ENCODE measurements around the gene CENPP.
A peak's percentile ranks its signal among the peaks of the same experiment; 100 is the strongest.

Gene CENPP

DNA sequence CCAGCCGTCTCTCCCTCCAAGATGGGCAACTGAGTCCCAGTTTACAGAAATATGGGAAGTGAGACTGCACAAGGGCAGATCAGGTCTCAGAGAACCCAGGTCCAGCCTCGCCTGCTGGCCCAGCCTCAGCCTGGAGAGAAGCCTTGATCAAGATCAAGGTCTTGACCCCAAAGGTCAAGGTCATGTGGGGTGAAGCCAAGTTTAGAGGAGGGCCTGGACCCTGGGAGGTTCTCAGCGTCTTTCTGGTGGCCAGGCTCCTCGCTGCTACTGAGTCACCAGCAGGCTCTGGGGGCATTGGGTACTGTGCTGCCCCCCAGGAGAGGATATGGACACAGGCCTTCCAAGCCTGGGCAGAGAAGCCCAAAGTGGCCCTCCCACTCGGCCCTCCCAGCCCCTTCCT lies 335.4 kb downstream of the CENPP start:
- Histone ChIP-seq H3K27ac (ENCODE audit: low read length) (no peak overlapping the region), H3K36me3 (ENCODE audit: control insufficient read depth, insufficient read depth, low read length) (no peaks in the 10 kb centered on the region; the same call in 1 of the 2 replicates), H3K4me1 (ENCODE audit: control insufficient read depth, insufficient read depth, low read length) (0 out of 2 replicates have a peak, but pooled peaks cover 4% of the 10 kb centered on the region), H3K9me3 (ENCODE audit: control insufficient read depth, insufficient read depth, low read length) (no peaks in the 10 kb centered on the region), H3K4me3 (ENCODE audit: low read length) (no peak overlapping the region), H3K27me3 (ENCODE audit: control insufficient read depth, insufficient read depth, low read length) (no peaks in the 10 kb centered on the region)
- WGBS (ENCODE audit: insufficient coverage, insufficient read length), result no CpG with 5 or more reads among the region's 5 CpGs
- DNase-seq (ENCODE audit: low read depth, low spot score), result no peak

DNA sequence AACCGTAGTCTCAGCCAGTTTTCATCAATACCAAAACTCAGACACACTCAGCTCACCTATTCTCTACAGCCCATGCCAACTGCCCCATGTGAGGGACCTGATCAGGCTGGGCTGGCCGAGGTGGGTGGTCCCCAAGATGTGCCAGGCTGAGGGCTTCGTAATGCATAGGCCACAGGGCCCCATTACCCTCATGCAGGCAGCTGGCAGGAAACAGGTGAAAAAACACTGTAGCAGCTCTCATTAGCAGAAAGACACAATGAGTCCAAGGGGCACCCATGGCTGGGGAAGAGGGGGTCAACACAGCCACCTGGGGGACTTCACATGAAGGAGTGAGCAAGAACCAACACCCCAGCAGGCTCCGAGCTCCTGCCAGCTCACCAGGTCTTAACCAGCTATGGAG lies 336.0 kb downstream of the CENPP start:
- Histone ChIP-seq H3K27me3 (ENCODE audit: control insufficient read depth, insufficient read depth, low read length) (no peaks in the 10 kb centered on the region), H3K9me3 (ENCODE audit: control insufficient read depth, insufficient read depth, low read length) (no peaks in the 10 kb centered on the region), H3K4me3 (ENCODE audit: low read length) (no peak overlapping the region), H3K27ac (ENCODE audit: low read length) (no peak overlapping the region), H3K36me3 (ENCODE audit: control insufficient read depth, insufficient read depth, low read length) (peaks cover 1% of the 10 kb centered on the region; the same call in 1 of the 2 replicates), H3K4me1 (ENCODE audit: control insufficient read depth, insufficient read depth, low read length) (0 out of 2 replicates have a peak, but pooled peaks cover 4% of the 10 kb centered on the region)
- no peak for DNase-seq (ENCODE audit: low read depth, low spot score)
- WGBS (ENCODE audit: insufficient coverage, insufficient read length), result no CpG with 5 or more reads among the region's 4 CpGs

DNA sequence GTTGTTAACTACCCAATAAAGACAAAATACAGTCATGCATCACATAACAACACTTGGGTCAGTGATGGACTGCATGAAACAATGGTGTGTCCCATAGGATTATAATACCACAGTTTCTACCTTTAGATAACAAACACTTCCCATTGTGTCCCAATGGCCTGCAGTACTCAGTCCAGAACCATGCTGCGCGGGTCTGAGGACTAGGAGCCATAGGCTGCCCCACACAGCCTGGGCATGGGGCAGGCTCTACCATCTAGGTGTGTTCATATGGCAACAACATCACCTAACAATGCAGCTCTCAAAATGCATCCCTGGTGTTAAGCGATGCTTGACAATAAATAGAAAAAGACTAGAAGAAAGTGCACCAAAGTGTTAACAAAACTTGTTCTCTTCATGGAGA lies 337.4 kb downstream of the CENPP start:
- Histone ChIP-seq H3K27me3 (ENCODE audit: control insufficient read depth, insufficient read depth, low read length) (no peaks in the 10 kb centered on the region), H3K9me3 (ENCODE audit: control insufficient read depth, insufficient read depth, low read length) (no peaks in the 10 kb centered on the region), H3K27ac (ENCODE audit: low read length) (no peak overlapping the region), H3K36me3 (ENCODE audit: control insufficient read depth, insufficient read depth, low read length) (peaks cover 2% of the 10 kb centered on the region; the same call in 1 of the 2 replicates), H3K4me1 (ENCODE audit: control insufficient read depth, insufficient read depth, low read length) (0 out of 2 replicates have a peak, but pooled peaks cover 4% of the 10 kb centered on the region), H3K4me3 (ENCODE audit: low read length) (no peak overlapping the region)
- no CpG with 5 or more reads among the region's 3 CpGs for WGBS (ENCODE audit: insufficient coverage, insufficient read length)
- DNase-seq (ENCODE audit: low read depth, low spot score), result no peak

DNA sequence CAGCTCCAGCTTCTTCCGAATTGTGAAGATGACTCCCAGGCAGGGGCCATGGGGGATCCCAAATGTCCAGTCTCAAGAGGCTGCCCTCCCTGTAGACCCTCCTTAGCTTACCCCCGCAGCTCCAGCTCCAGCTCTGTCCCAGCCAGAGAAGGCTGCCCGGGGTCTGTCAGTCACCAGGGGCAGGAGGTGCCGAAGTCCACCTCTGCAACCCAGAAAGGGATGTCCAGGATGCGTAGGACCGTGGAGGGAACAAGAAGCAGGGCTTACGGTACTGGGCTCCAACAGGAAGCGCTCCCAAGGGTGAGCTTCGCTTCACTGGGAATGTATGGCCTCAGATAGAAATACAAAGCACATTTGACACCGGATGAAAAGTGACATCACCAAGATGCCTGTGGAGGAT lies 338.2 kb downstream of the CENPP start:
- no CpG with 5 or more reads among the region's 10 CpGs for WGBS (ENCODE audit: insufficient coverage, insufficient read length)
- no peak for DNase-seq (ENCODE audit: low read depth, low spot score)
- H3K27ac ChIP-seq (ENCODE audit: low read length), result no peak overlapping the region
- no peaks in the 10 kb centered on the region for H3K9me3 ChIP-seq (ENCODE audit: control insufficient read depth, insufficient read depth, low read length)
- no peak overlapping the region for H3K4me3 ChIP-seq (ENCODE audit: low read length)
- H3K4me1 ChIP-seq (ENCODE audit: control insufficient read depth, insufficient read depth, low read length), result 0 out of 2 replicates have a peak, but pooled peaks cover 4% of the 10 kb centered on the region
- no peaks in the 10 kb centered on the region for H3K27me3 ChIP-seq (ENCODE audit: control insufficient read depth, insufficient read depth, low read length)
- H3K36me3 ChIP-seq (ENCODE audit: control insufficient read depth, insufficient read depth, low read length), result peaks cover 2% of the 10 kb centered on the region; the same call in 1 of the 2 replicates

DNA sequence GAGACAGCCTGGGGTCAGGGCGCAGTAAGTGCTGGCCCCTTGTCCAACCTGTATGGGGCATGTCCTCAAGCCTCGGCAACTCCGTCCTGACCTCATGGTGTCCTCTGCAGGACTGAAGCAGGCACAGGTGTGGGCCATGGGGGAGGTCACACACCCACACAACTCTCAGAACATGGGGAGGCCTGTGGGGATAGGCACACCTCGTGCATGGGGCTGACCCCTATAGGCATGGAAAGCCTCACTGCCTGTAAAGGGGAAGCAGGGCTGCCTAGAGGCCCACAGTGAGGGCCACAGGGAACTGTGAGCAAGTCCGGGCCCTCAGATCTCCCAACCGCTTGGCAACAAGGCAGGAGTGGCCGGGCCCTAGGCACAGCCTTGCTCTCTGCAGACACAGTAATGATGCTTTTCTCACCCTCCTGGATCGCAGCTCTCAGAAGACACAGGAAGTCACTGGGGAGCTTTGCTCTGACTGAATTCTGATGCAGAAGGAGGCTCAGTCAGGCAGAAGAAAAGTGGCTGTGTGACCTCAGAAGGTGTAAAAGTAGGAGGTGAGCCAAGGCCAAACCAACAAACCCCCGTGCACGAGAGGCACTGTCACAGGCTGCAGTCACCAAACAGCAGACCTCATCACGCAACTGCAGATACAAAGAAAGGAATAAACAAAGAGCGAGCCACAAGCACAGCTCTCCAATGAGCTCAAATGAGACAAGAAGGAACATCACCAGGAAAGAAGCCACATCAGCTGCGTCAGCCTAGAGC lies 338.8 kb downstream of the CENPP start:
- no CpG with 5 or more reads among the region's 13 CpGs for WGBS (ENCODE audit: insufficient coverage, insufficient read length)
- H3K4me3 ChIP-seq (ENCODE audit: low read length), result no peak overlapping the region
- H3K27ac ChIP-seq (ENCODE audit: low read length), result no peak overlapping the region

DNA sequence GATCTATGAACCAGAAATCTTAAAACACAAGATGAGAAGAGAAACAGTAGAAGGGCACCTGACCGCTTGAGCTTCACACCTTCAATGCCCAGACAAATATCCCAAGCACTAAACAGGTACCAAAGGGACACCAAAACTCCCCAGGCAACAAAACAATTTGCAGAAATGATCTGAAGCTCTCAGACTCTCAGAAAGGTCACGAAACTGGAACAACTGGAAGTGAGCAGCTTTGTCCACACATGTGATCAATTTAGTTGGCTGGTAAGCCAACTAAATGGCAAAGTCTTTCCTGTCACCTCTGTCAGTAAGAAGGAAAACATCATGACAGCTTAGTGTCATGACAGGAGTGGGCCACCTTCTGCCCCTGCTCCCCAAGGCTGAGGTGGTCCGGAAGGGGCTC lies 340.1 kb downstream of the CENPP start:
- H3K4me3 ChIP-seq (ENCODE audit: low read length), result no peak overlapping the region

More for the DNA sequence above, 338.8 kb downstream of the CENPP start:
- peaks cover 2% of the 10 kb centered on the region; the same call in 1 of the 2 replicates for H3K36me3 ChIP-seq (ENCODE audit: control insufficient read depth, insufficient read depth, low read length)
- no peaks in the 10 kb centered on the region for H3K27me3 ChIP-seq (ENCODE audit: control insufficient read depth, insufficient read depth, low read length)
- H3K4me1 ChIP-seq (ENCODE audit: control insufficient read depth, insufficient read depth, low read length), result 0 out of 2 replicates have a peak, but pooled peaks cover 4% of the 10 kb centered on the region
- H3K9me3 ChIP-seq (ENCODE audit: control insufficient read depth, insufficient read depth, low read length), result no peaks in the 10 kb centered on the region
- DNase-seq (ENCODE audit: low read depth, low spot score), result no peak

DNA sequence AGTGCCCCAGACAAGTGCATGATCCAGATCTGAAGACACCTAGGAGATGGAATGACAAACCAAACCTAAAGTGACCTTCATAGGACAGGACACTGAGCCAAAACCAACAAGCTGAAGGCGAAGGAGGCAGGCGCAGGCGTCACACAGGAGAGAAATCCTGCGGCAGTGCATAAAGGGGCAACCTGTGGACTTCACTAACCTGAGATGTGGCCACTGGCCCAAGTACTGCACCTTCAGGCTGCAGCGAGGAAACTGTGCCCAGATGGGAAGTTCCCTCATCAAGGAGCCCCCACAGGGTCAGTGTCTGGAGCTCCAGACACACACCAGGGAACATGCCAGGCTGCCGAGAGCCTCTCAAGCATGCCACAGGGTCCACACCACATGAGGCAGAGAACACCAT lies 340.5 kb downstream of the CENPP start:
- no CpG with 5 or more reads among the region's 6 CpGs for WGBS (ENCODE audit: insufficient coverage, insufficient read length)
- Histone ChIP-seq H3K4me3 (ENCODE audit: low read length) (no peak overlapping the region), H3K27ac (ENCODE audit: low read length) (no peak overlapping the region), H3K9me3 (ENCODE audit: control insufficient read depth, insufficient read depth, low read length) (no peaks in the 10 kb centered on the region), H3K36me3 (ENCODE audit: control insufficient read depth, insufficient read depth, low read length) (peaks cover 2% of the 10 kb centered on the region; the same call in 1 of the 2 replicates), H3K27me3 (ENCODE audit: control insufficient read depth, insufficient read depth, low read length) (no peaks in the 10 kb centered on the region), H3K4me1 (ENCODE audit: control insufficient read depth, insufficient read depth, low read length) (0 out of 2 replicates have a peak, but pooled peaks cover 4% of the 10 kb centered on the region)
- DNase-seq (ENCODE audit: low read depth, low spot score), result no peak

More for the DNA sequence above, 340.1 kb downstream of the CENPP start:
- H3K27ac ChIP-seq (ENCODE audit: low read length), result no peak overlapping the region
- no peaks in the 10 kb centered on the region for H3K9me3 ChIP-seq (ENCODE audit: control insufficient read depth, insufficient read depth, low read length)
- WGBS (ENCODE audit: insufficient coverage, insufficient read length), result no CpG with 5 or more reads among the region's 3 CpGs
- DNase-seq (ENCODE audit: low read depth, low spot score), result no peak
- 0 out of 2 replicates have a peak, but pooled peaks cover 4% of the 10 kb centered on the region for H3K4me1 ChIP-seq (ENCODE audit: control insufficient read depth, insufficient read depth, low read length)
- peaks cover 2% of the 10 kb centered on the region; the same call in 1 of the 2 replicates for H3K36me3 ChIP-seq (ENCODE audit: control insufficient read depth, insufficient read depth, low read length)
- H3K27me3 ChIP-seq (ENCODE audit: control insufficient read depth, insufficient read depth, low read length), result no peaks in the 10 kb centered on the region

DNA sequence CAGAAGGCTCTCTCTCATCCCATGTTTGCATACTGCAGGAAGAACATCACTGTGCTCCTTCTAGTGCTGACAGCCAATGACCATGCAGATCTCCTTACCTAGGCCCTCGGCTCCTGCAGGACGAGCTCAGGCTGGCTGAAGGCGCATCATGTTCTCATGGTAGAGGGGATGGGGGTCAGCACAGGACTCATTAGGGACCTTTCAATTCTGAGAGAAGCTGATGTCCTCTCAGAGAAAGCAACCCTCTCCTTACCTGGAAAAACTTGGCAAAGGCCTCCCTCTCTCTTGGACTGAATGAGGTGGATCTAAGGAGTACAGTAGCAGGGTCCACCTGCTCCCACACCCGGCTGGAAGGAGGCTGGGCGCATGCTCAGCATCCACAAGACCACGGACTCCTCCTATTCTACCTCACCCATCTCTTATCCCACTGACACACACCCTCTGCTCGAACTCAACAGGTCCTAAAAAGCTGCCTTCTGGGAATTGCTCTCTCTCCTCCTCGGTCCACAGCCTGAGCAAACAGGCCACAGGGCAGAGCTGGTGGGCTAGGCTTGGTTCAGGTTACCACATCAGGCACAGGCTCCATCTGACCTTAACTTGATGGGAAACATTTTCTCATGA lies 341.3 kb downstream of the CENPP start:
- Histone ChIP-seq H3K27me3 (ENCODE audit: control insufficient read depth, insufficient read depth, low read length) (no peaks in the 10 kb centered on the region), H3K4me1 (ENCODE audit: control insufficient read depth, insufficient read depth, low read length) (0 out of 2 replicates have a peak, but pooled peaks cover 4% of the 10 kb centered on the region), H3K36me3 (ENCODE audit: control insufficient read depth, insufficient read depth, low read length) (peaks cover 2% of the 10 kb centered on the region; the same call in 1 of the 2 replicates), H3K27ac (ENCODE audit: low read length) (no peak overlapping the region), H3K9me3 (ENCODE audit: control insufficient read depth, insufficient read depth, low read length) (no peaks in the 10 kb centered on the region), H3K4me3 (ENCODE audit: low read length) (no peak overlapping the region)
- WGBS (ENCODE audit: insufficient coverage, insufficient read length), result no CpG with 5 or more reads among the region's 8 CpGs
- no peak for DNase-seq (ENCODE audit: low read depth, low spot score)

DNA sequence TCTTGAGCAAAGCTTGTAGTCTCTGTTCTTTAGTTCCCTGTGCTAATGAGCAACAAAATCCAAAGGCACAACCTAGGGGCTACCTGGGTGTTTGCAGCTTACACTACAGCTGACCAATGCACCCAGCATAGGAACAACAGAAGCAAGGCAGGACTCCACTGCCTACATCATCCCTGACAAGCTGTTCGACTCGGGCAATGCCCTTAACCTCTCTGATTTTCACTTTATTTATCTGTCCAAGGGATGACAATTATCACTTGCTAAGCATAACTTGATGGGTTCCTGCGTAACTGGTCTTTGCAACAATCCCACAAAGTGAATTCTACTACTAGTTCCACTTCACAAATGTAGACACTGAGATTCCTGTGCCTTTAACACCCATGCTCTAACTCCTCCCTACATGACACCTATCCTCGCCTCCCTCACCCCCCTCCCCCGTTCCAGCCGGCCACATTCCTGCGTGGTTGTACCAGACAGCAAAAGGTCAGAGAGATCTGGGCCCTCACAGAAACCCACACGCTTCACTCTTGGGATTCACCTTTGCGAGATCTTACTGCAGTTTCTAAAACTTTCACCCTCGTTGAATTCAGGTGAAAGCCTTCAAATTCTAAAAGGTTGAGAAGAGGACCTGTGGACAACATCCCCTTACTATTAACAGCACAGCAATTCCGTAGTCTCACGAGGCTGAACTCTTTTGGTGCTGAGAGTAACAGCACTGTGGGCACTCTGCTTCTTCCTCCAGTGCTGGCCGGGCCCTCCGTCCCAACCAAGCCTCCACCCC lies 343.2 kb downstream of the CENPP start:
- H3K9me3 ChIP-seq (ENCODE audit: control insufficient read depth, insufficient read depth, low read length), result no peaks in the 10 kb centered on the region
- no peak for DNase-seq (ENCODE audit: low read depth, low spot score)
- 0 out of 2 replicates have a peak, but pooled peaks cover 4% of the 10 kb centered on the region for H3K4me1 ChIP-seq (ENCODE audit: control insufficient read depth, insufficient read depth, low read length)
- WGBS (ENCODE audit: insufficient coverage, insufficient read length), result no CpG with 5 or more reads among the region's 14 CpGs
- H3K27me3 ChIP-seq (ENCODE audit: control insufficient read depth, insufficient read depth, low read length), result no peaks in the 10 kb centered on the region
- H3K4me3 ChIP-seq (ENCODE audit: low read length), result peak overlapping the region; percentile 92; the same call in 1 of the 2 replicates
- H3K27ac ChIP-seq (ENCODE audit: low read length), result no peak overlapping the region
- peaks cover 2% of the 10 kb centered on the region; the same call in 1 of the 2 replicates for H3K36me3 ChIP-seq (ENCODE audit: control insufficient read depth, insufficient read depth, low read length)

DNA sequence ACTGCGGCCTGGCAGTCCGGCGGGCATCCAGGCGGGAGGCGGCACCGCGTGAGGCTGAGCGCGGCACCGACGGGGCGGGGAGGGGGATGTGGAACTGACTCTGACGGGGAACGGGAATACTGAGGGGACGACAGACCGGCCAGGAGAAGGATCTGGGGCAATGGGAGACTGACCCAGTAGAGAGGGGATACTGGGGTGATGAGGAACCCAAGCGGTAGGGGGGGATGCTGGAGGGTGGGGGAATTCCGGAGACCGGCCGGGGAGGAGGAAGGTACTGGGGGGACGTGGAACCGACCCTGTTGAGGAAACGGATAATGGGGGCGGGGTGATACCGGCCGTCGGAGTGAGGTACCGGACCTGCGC lies 343.8 kb downstream of the CENPP start:
- WGBS (ENCODE audit: insufficient coverage, insufficient read length), result no CpG with 5 or more reads among the region's 29 CpGs
- H3K27me3 ChIP-seq (ENCODE audit: control insufficient read depth, insufficient read depth, low read length), result no peaks in the 10 kb centered on the region
- H3K4me1 ChIP-seq (ENCODE audit: control insufficient read depth, insufficient read depth, low read length), result 0 out of 2 replicates have a peak, but pooled peaks cover 2% of the 10 kb centered on the region
- peaks cover 2% of the 10 kb centered on the region; the same call in 1 of the 2 replicates for H3K36me3 ChIP-seq (ENCODE audit: control insufficient read depth, insufficient read depth, low read length)
- peak overlapping the region; percentile 92; the same call in 1 of the 2 replicates for H3K4me3 ChIP-seq (ENCODE audit: low read length)
- H3K27ac ChIP-seq (ENCODE audit: low read length), result no peak overlapping the region
- DNase-seq (ENCODE audit: low read depth, low spot score), result no peak
- no peaks in the 10 kb centered on the region for H3K9me3 ChIP-seq (ENCODE audit: control insufficient read depth, insufficient read depth, low read length)
